Measurements from ENCODE around the gene TNK2.

GRCh38 chr3:195897853-195898415 is 10.4 kb downstream of the TNK2 start:
- TF ChIP-seq, protein P1, sequence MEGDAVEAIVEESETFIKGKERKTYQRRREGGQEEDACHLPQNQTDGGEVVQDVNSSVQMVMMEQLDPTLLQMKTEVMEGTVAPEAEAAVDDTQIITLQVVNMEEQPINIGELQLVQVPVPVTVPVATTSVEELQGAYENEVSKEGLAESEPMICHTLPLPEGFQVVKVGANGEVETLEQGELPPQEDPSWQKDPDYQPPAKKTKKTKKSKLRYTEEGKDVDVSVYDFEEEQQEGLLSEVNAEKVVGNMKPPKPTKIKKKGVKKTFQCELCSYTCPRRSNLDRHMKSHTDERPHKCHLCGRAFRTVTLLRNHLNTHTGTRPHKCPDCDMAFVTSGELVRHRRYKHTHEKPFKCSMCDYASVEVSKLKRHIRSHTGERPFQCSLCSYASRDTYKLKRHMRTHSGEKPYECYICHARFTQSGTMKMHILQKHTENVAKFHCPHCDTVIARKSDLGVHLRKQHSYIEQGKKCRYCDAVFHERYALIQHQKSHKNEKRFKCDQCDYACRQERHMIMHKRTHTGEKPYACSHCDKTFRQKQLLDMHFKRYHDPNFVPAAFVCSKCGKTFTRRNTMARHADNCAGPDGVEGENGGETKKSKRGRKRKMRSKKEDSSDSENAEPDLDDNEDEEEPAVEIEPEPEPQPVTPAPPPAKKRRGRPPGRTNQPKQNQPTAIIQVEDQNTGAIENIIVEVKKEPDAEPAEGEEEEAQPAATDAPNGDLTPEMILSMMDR (IDR thresholded peaks at IDR 0.05), result no peak
- TF ChIP-seq POLR2A (IDR thresholded peaks at IDR 0.05), result no peak
